ENCODE data around the gene NHS. TPM values are rescaled to one million over a fixed set of nuclear protein-coding genes. Genes with fewer than 3 reads are reported as not detected.

The NHS gene
- total and polyA plus RNA-seq, 2 of the 13 experiments (the other 11 are each of a cell fraction or from before 2014, with no cell fraction given), result 0.02 TPM; not detected in 1

DNA sequence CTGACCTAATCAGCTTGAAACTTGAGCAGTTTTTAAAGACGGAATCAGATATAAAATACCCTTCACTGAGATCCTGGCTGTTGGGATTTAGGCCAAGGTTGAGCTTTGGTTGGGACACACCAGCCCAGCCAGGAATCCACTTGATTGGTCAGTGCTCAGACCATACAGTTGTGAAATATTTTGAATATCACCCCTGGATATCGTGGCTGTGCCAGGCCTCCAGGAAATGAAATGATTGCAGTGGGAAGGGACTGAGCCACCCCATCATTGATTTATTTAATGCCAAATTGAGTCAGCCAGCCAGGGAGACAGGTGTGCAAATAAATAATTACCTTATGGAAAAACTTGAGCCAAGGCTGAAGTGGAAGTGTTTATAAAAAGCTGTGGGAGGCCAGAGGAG is 233.9 kb downstream of the NHS start:
- Histone ChIP-seq H3K79me2 (ENCODE audit: insufficient read depth, low read length) (no peaks in the 10 kb centered on the region), H3K36me3 (replicated peaks in 1 of 2; ENCODE audit: control insufficient read depth in 1 of 2, insufficient read depth in 2 of 2, low read length in 2 of 2) (no peaks in the 10 kb centered on the region), H3K27ac (ENCODE audit: extremely low read length, insufficient read depth, low read length) (no peak overlapping the region), H3K4me2 (ENCODE audit: low read depth, low read length) (no peak overlapping the region), H3K4me3 (replicated peaks in 1 of 3; ENCODE audit: insufficient read depth in 1 of 3, low read depth in 2 of 3, low read length in 3 of 3) (no peak overlapping the region), H3K9me3 (ENCODE audit: low read length) (no peaks in the 10 kb centered on the region), H2AFZ (ENCODE audit: low read length) (no peak overlapping the region), H4K20me1 (ENCODE audit: insufficient read depth, low read length) (no peaks in the 10 kb centered on the region), H3K27me3 (ENCODE audit: control insufficient read depth in 1 of 2, insufficient read depth in 2 of 2, low read length in 2 of 2) (no peaks in the 10 kb centered on the region), H3K9ac (ENCODE audit: insufficient read depth, low read depth, low read length) (no peak overlapping the region), H3K4me1 (ENCODE audit: insufficient read depth, low read length) (peaks cover 3% of the 10 kb centered on the region; the same call in 1 of the 2 replicates)
- TF ChIP-seq, protein P1, sequence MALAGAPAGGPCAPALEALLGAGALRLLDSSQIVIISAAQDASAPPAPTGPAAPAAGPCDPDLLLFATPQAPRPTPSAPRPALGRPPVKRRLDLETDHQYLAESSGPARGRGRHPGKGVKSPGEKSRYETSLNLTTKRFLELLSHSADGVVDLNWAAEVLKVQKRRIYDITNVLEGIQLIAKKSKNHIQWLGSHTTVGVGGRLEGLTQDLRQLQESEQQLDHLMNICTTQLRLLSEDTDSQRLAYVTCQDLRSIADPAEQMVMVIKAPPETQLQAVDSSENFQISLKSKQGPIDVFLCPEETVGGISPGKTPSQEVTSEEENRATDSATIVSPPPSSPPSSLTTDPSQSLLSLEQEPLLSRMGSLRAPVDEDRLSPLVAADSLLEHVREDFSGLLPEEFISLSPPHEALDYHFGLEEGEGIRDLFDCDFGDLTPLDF (CRISPR knock-in tag; IDR thresholded peaks at IDR 0.05), result no peak
- TF ChIP-seq, protein P2, sequence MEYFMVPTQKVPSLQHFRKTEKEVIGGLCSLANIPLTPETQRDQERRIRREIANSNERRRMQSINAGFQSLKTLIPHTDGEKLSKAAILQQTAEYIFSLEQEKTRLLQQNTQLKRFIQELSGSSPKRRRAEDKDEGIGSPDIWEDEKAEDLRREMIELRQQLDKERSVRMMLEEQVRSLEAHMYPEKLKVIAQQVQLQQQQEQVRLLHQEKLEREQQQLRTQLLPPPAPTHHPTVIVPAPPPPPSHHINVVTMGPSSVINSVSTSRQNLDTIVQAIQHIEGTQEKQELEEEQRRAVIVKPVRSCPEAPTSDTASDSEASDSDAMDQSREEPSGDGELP (IDR thresholded peaks at IDR 0.05; ENCODE audit: borderline replicate concordance, low read depth), result no peak
- no peak for TF ChIP-seq AKAP8 (CRISPR knock-in tag; IDR thresholded peaks at IDR 0.05)
- TF ChIP-seq, protein P3, sequence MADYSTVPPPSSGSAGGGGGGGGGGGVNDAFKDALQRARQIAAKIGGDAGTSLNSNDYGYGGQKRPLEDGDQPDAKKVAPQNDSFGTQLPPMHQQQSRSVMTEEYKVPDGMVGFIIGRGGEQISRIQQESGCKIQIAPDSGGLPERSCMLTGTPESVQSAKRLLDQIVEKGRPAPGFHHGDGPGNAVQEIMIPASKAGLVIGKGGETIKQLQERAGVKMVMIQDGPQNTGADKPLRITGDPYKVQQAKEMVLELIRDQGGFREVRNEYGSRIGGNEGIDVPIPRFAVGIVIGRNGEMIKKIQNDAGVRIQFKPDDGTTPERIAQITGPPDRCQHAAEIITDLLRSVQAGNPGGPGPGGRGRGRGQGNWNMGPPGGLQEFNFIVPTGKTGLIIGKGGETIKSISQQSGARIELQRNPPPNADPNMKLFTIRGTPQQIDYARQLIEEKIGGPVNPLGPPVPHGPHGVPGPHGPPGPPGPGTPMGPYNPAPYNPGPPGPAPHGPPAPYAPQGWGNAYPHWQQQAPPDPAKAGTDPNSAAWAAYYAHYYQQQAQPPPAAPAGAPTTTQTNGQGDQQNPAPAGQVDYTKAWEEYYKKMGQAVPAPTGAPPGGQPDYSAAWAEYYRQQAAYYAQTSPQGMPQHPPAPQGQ (CRISPR knock-in tag; IDR thresholded peaks at IDR 0.05; ENCODE audit: borderline replicate concordance), result no peak
- TF ChIP-seq, protein P4, sequence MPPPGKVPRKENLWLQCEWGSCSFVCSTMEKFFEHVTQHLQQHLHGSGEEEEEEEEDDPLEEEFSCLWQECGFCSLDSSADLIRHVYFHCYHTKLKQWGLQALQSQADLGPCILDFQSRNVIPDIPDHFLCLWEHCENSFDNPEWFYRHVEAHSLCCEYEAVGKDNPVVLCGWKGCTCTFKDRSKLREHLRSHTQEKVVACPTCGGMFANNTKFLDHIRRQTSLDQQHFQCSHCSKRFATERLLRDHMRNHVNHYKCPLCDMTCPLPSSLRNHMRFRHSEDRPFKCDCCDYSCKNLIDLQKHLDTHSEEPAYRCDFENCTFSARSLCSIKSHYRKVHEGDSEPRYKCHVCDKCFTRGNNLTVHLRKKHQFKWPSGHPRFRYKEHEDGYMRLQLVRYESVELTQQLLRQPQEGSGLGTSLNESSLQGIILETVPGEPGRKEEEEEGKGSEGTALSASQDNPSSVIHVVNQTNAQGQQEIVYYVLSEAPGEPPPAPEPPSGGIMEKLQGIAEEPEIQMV (CRISPR knock-in tag; IDR thresholded peaks at IDR 0.05; ENCODE audit: low read depth), result no peak
- no peak for TF ChIP-seq STAG1 (CRISPR knock-in tag; IDR thresholded peaks at IDR 0.05)
- TF ChIP-seq ZNF225 (CRISPR knock-in tag; IDR thresholded peaks at IDR 0.05), result no peak
- TF ChIP-seq SOX13 (IDR thresholded peaks at IDR 0.05), result no peak
- TF ChIP-seq SOX13 (CRISPR knock-in tag; conservative IDR thresholded peaks at IDR 0.05 in 1 of 2, IDR thresholded peaks at IDR 0.05 in 1 of 2), result no peak
- TF ChIP-seq MAFG (CRISPR knock-in tag; IDR thresholded peaks at IDR 0.05), result no peak
- TF ChIP-seq KMT2A (CRISPR knock-in tag; IDR thresholded peaks at IDR 0.05), result no peak
- TF ChIP-seq PLRG1 (conservative IDR thresholded peaks at IDR 0.05), result no peak
- TF ChIP-seq YY1 (IDR thresholded peaks at IDR 0.05; ENCODE audit: insufficient read depth, insufficient replicate concordance, low read depth, low read length), result no peak
- no peak for TF ChIP-seq SP2 (CRISPR knock-in tag; IDR thresholded peaks at IDR 0.05)
- TF ChIP-seq ZNF441 (CRISPR knock-in tag; IDR thresholded peaks at IDR 0.05; ENCODE audit: borderline replicate concordance), result no peak
- TF ChIP-seq ZNF143 (CRISPR knock-in tag; IDR thresholded peaks at IDR 0.05), result no peak
- TF ChIP-seq, protein P5, sequence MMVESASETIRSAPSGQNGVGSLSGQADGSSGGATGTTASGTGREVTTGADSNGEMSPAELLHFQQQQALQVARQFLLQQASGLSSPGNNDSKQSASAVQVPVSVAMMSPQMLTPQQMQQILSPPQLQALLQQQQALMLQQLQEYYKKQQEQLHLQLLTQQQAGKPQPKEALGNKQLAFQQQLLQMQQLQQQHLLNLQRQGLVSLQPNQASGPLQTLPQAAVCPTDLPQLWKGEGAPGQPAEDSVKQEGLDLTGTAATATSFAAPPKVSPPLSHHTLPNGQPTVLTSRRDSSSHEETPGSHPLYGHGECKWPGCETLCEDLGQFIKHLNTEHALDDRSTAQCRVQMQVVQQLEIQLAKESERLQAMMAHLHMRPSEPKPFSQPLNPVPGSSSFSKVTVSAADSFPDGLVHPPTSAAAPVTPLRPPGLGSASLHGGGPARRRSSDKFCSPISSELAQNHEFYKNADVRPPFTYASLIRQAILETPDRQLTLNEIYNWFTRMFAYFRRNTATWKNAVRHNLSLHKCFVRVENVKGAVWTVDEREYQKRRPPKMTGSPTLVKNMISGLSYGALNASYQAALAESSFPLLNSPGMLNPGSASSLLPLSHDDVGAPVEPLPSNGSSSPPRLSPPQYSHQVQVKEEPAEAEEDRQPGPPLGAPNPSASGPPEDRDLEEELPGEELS (CRISPR knock-in tag; IDR thresholded peaks at IDR 0.05), result no peak
- intact Hi-C loops (cut with micrococcal nuclease; ENCODE audit: unreplicated experiment), result no loop called here
- WGBS (ENCODE audit: low lambda C conversion rate), result 40% methylated on average over 2 of the region's 2 CpGs
- BruUV-seq (replicated peaks), result no TSS peak
- ChIA-PET POLR2A (no interaction called here), CTCF (ENCODE audit: low intra/inter-chr PET ratio, low total read pairs) (no interaction called here)
- FAIRE-seq, result no peak
- in situ Hi-C loops (cut with HindIII; ENCODE audit: extremely low pct_ligation_motif_present, low pct_unique_long_range_greater_than_20kb), result no loop called here
- ATAC-seq, result no peak
- no peak for DNase-seq (ENCODE audit: low spot score)
